GM23248 (cell line): Measurements from ENCODE around the gene HELB. TPM values are rescaled to one million over a fixed set of nuclear protein-coding genes. Genes with fewer than 3 reads are reported as not detected.

ENCODE experiments used
- DNase-seq: peaks from one replicate; pipeline ENCODE4 v3.0.0-alpha.2; 2015
- H2AFZ ChIP-seq: fragments of 200-600 bp; sonication (generic); 2 replicates; pipeline ENCODE4 v1.6.1; 2016; ENCODE audit warnings: antibody characterized with exemption
- H3F3A ChIP-seq: fragments of 200-600 bp; sonication (generic); 2 replicates; pipeline ENCODE4 v1.6.1; 2016; ENCODE audit warnings: mild to moderate bottlenecking, antibody characterized with exemption, mixed run types; ENCODE audit not compliant: insufficient read depth
- H3K27ac ChIP-seq: fragments of 200-600 bp; sonication (generic); 2 replicates; pipeline ENCODE4 v1.5.1; 2016; ENCODE audit warnings: mild to moderate bottlenecking
- H3K27me3 ChIP-seq: fragments of 200-600 bp; sonication (generic); replicated peaks from 2 replicates; pipeline ENCODE4 v1.6.1; 2016; ENCODE audit warnings: mild to moderate bottlenecking; ENCODE audit not compliant: insufficient read depth
- H3K36me3 ChIP-seq: fragments of 200-600 bp; sonication (generic); 2 replicates; pipeline ENCODE4 v1.6.1; 2016; ENCODE audit warnings: low read depth, mild to moderate bottlenecking
- H3K4me1 ChIP-seq: fragments of 200-600 bp; sonication (generic); 2 replicates; pipeline ENCODE4 v1.6.1; 2016; ENCODE audit warnings: mild to moderate bottlenecking; ENCODE audit not compliant: insufficient read depth
- H3K4me2 ChIP-seq: fragments of 200-600 bp; sonication (generic); one replicate; pipeline ENCODE4 v1.6.1; 2016; ENCODE audit warnings: mild to moderate bottlenecking; ENCODE audit not compliant: unreplicated experiment
- H3K4me3 ChIP-seq: fragments of 200-600 bp; sonication (generic); 2 replicates; pipeline ENCODE4 v1.5.1; 2016; ENCODE audit warnings: mild to moderate bottlenecking
- H3K79me2 ChIP-seq: fragments of 200-600 bp; sonication (generic); 2 replicates; pipeline ENCODE4 v1.6.1; 2016; ENCODE audit warnings: mild to moderate bottlenecking; ENCODE audit not compliant: insufficient read depth
- H3K9ac ChIP-seq: fragments of 200-600 bp; sonication (generic); 2 replicates; pipeline ENCODE4 v1.6.1; 2016; ENCODE audit warnings: mild to moderate bottlenecking
- H3K9me2 ChIP-seq: fragments of 200-600 bp; sonication (generic); 2 replicates; pipeline ENCODE4 v1.6.1; 2016; ENCODE audit warnings: mixed run types, mild to moderate bottlenecking, moderate library complexity; ENCODE audit not compliant: insufficient read depth
- H3K9me3 ChIP-seq: fragments of 200-600 bp; sonication (generic); one replicate; pipeline ENCODE4 v1.6.1; 2017; ENCODE audit warnings: low read depth
- H4K20me1 ChIP-seq: fragments of 200-600 bp; sonication (generic); 2 replicates; pipeline ENCODE4 v1.6.0; 2016; ENCODE audit not compliant: insufficient read depth
- EZH2 ChIP-seq: fragments of 200-600 bp; sonication (generic); IDR thresholded peaks from 2 replicates; pipeline ENCODE4 v1.6.1; 2018; ENCODE audit warnings: antibody characterized with exemption, mild to moderate bottlenecking; ENCODE audit not compliant: insufficient read depth, poor library complexity, severe bottlenecking
- EZH2phosphoT487 ChIP-seq: fragments of 200-600 bp; sonication (generic); IDR thresholded peaks from 2 replicates; pipeline ENCODE4 v1.6.1; 2018; ENCODE audit warnings: antibody characterized with exemption, moderate library complexity, mild to moderate bottlenecking, low read depth; ENCODE audit not compliant: insufficient read depth
- WGBS, 2 experiments: methylation state at CpG; one replicate each; pipeline ENCODE4 v1.1.6; 2015 to 2017; ENCODE audit warnings: low lambda C conversion rate in 2 of 2, low coverage in 1 of 2; ENCODE audit errors: missing lambda C conversion rate in 2 of 2; 5-methylcytosine and 5-hydroxymethylcytosine counted together
- in situ Hi-C: fragments of 300-500 bp; cut with MboI; formaldehyde crosslinking; loops from 2 replicates; pipeline ENCODE4 v1.15.0; 2020
- polyA plus RNA-seq: library from polyadenylated mRNA; unstranded; fragments of >200 nt; fragmentation: Nextera tagmentation; extraction: Ambion mirVana; gene quantifications from 2 replicates; pipeline ENCODE4 v1.2.1, GENCODE V29; 2016
- total RNA-seq: library from RNA; depleted of rRNA; stranded (reverse); fragments of >200 nt; shearing (Covaris generic); gene quantifications from 2 replicates; pipeline ENCODE4 v1.2.3, GENCODE V29; 2014; rRNA removed

The HELB gene
- total and polyA plus RNA-seq, 2 experiments from 2014 or later = 0.50 to 0.86 TPM

GRCh38 chr12:66375560-66375959 lies 73.3 kb downstream of the HELB start:
- DNase-seq = no peak
- Histone ChIP-seq H3F3A (no peaks in the 10 kb centered on the region), H3K4me1 (no peaks in the 10 kb centered on the region), H3K36me3 (no peaks in the 10 kb centered on the region), H3K9ac (no peak overlapping the region), H3K27me3 (no peaks in the 10 kb centered on the region), H2AFZ (no peak overlapping the region), H3K9me2 (no peaks in the 10 kb centered on the region), H4K20me1 (no peaks in the 10 kb centered on the region), H3K9me3 (no peaks in the 10 kb centered on the region), H3K79me2 (no peaks in the 10 kb centered on the region), H3K4me3 (no peak overlapping the region), H3K27ac (no peak overlapping the region), H3K4me2 (no peak overlapping the region)
- WGBS, 2 experiments = 42 to 53% methylated on average over 1 of the region's 1 CpG
- in situ Hi-C loops = no loop called here
- TF ChIP-seq EZH2 (no peak), EZH2phosphoT487 (no peak)

GRCh38 chr12:66379616-66380015 lies 77.3 kb downstream of the HELB start:
- Histone ChIP-seq H3K9ac (no peak overlapping the region), H3K4me2 (no peak overlapping the region), H3K79me2 (no peaks in the 10 kb centered on the region), H3K9me2 (no peaks in the 10 kb centered on the region), H3K27me3 (no peaks in the 10 kb centered on the region), H3K4me1 (no peaks in the 10 kb centered on the region), H2AFZ (no peak overlapping the region), H3K27ac (no peak overlapping the region), H3K9me3 (no peaks in the 10 kb centered on the region), H3K4me3 (no peak overlapping the region), H4K20me1 (no peaks in the 10 kb centered on the region), H3K36me3 (no peaks in the 10 kb centered on the region), H3F3A (no peaks in the 10 kb centered on the region)
- in situ Hi-C loops = no loop called here
- no peak for DNase-seq
- 76 to 88% methylated on average over 6 of the region's 6 CpGs for WGBS, 2 experiments
- TF ChIP-seq EZH2phosphoT487 = no peak
- TF ChIP-seq EZH2 = no peak

GRCh38 chr12:66380769-66381535 lies 78.7 kb downstream of the HELB start:
- 58 to 68% methylated on average over 5 of the region's 5 CpGs for whole genome bisulfite sequencing, 2 experiments
- Histone ChIP-seq H3K4me3 (no peak overlapping the region), H4K20me1 (no peaks in the 10 kb centered on the region), H3K79me2 (no peaks in the 10 kb centered on the region), H3K9me2 (no peaks in the 10 kb centered on the region), H3F3A (no peaks in the 10 kb centered on the region), H3K9me3 (no peaks in the 10 kb centered on the region), H3K27ac (no peak overlapping the region), H3K36me3 (no peaks in the 10 kb centered on the region), H3K4me2 (no peak overlapping the region), H2AFZ (no peak overlapping the region), H3K4me1 (no peaks in the 10 kb centered on the region), H3K27me3 (no peaks in the 10 kb centered on the region), H3K9ac (no peak overlapping the region)
- in situ Hi-C loops = no loop called here
- DNase-seq = no peak
- TF ChIP-seq EZH2 = no peak
- no peak for TF ChIP-seq EZH2phosphoT487

- no peak overlapping the region for H3K9ac ChIP-seq
- no peaks in the 10 kb centered on the region for H4K20me1 ChIP-seq
- no peak overlapping the region for H3K4me3 ChIP-seq
- TF ChIP-seq EZH2phosphoT487 (no peak), EZH2 (no peak)
- no peak overlapping the region for H3K4me2 ChIP-seq
- in situ Hi-C loops = no loop called here
- no peaks in the 10 kb centered on the region for H3K4me1 ChIP-seq
- H3K27me3 ChIP-seq = peaks cover 3% of the 10 kb centered on the region; the same call in 1 of the 2 replicates
- DNase-seq = no peak
- 0 to 7% methylated on average over 1 of the region's 1 CpG for WGBS, 2 experiments
- no peaks in the 10 kb centered on the region for H3F3A ChIP-seq
- no peaks in the 10 kb centered on the region for H3K36me3 ChIP-seq
- H3K9me2 ChIP-seq = no peaks in the 10 kb centered on the region
- no peaks in the 10 kb centered on the region for H3K9me3 ChIP-seq
- no peak overlapping the region for H3K27ac ChIP-seq
- H3K79me2 ChIP-seq = no peaks in the 10 kb centered on the region
- no peak overlapping the region for H2AFZ ChIP-seq
Measured at GRCh38 chr12:66387117-66387516, 84.8 kb downstream of the HELB start.

Other genes with a start within 250 kb of the HELB start
- 7.1 and 11.6 TPM in 2 replicates for gene LLPH, start 171.7 kb upstream of the HELB start, total RNA-seq
- gene LLPH, start 171.7 kb upstream of the HELB start, polyA plus RNA-seq = 49.2 and 50.0 TPM in 2 replicates
- gene TMBIM4, start 132.5 kb upstream of the HELB start, total RNA-seq = 162 and 184 TPM in 2 replicates
- gene TMBIM4, start 132.5 kb upstream of the HELB start, polyA plus RNA-seq = 276 and 300 TPM in 2 replicates
- gene IRAK3, start 113.3 kb upstream of the HELB start, total RNA-seq = 3.7 and 6.6 TPM in 2 replicates
- 3.1 and 3.3 TPM in 2 replicates for gene IRAK3, start 113.3 kb upstream of the HELB start, polyA plus RNA-seq